Measurements from ENCODE around the gene PSD.

- peak in 1 of 2 donors; percentile 58 for TF ChIP-seq POLR2A (IDR thresholded peaks at IDR 0.05)
- TF ChIP-seq, protein P1, sequence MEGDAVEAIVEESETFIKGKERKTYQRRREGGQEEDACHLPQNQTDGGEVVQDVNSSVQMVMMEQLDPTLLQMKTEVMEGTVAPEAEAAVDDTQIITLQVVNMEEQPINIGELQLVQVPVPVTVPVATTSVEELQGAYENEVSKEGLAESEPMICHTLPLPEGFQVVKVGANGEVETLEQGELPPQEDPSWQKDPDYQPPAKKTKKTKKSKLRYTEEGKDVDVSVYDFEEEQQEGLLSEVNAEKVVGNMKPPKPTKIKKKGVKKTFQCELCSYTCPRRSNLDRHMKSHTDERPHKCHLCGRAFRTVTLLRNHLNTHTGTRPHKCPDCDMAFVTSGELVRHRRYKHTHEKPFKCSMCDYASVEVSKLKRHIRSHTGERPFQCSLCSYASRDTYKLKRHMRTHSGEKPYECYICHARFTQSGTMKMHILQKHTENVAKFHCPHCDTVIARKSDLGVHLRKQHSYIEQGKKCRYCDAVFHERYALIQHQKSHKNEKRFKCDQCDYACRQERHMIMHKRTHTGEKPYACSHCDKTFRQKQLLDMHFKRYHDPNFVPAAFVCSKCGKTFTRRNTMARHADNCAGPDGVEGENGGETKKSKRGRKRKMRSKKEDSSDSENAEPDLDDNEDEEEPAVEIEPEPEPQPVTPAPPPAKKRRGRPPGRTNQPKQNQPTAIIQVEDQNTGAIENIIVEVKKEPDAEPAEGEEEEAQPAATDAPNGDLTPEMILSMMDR (IDR thresholded peaks at IDR 0.05), result no peak
These were observed 42.8 kb upstream of the PSD start for GRCh38 chr10:102461187-102462054.
